Umbilical cord (tissue), 2 donors: Measurements from ENCODE around the gene PLCB1. TPM values are rescaled to one million over a fixed set of nuclear protein-coding genes. Genes with fewer than 3 reads are reported as not detected.
"Not testable (repeated sequence)": the region's sequence is repeated elsewhere in the genome, so short reads cannot be mapped to it uniquely, and the experiment has no call there.

Experiments
- DNase-seq: peaks from one replicate; pipeline ENCODE4 v3.0.0-alpha.2; 2015; ENCODE audit warnings: low spot score
- total RNA-seq: library from RNA; depleted of rRNA; stranded (reverse); fragments of >200 nt; gene quantifications from one replicate; pipeline ENCODE4 v1.2.3, GENCODE V29; 2014; ENCODE audit warnings: low replicate concordance; ENCODE audit not compliant: insufficient read depth

The PLCB1 gene
- total RNA-seq, 1 donor from 2014 or later: 49.1 TPM

GRCh38 chr20:8156235-8157079 is 24.4 kb downstream of the PLCB1 start:
- no peak for DNase-seq

- not testable (repeated sequence) for DNase-seq
Measured at GRCh38 chr20:8159217-8159616, 27.2 kb downstream of the PLCB1 start.

GRCh38 chr20:8161264-8162071 is 29.4 kb downstream of the PLCB1 start:
- DNase-seq: peak; percentile 10

- no peak for DNase-seq
Measured at GRCh38 chr20:8162610-8163009, 30.5 kb downstream of the PLCB1 start.

- DNase-seq: no peak
Measured at GRCh38 chr20:8163543-8163942, 31.5 kb downstream of the PLCB1 start.

GRCh38 chr20:8166730-8167129 is 34.7 kb downstream of the PLCB1 start:
- no peak for DNase-seq

- DNase-seq: no peak
Measured at GRCh38 chr20:8168785-8169288, 36.8 kb downstream of the PLCB1 start.

- DNase-seq: no peak
Measured at GRCh38 chr20:8170921-8171320, 38.9 kb downstream of the PLCB1 start.

GRCh38 chr20:8172191-8172590 is 40.1 kb downstream of the PLCB1 start:
- no peak for DNase-seq

- no peak for DNase-seq
Measured at GRCh38 chr20:8175741-8176675, 43.9 kb downstream of the PLCB1 start.

GRCh38 chr20:8183526-8183925 is 51.5 kb downstream of the PLCB1 start:
- no peak for DNase-seq

- DNase-seq: no peak
Measured at GRCh38 chr20:8187740-8188139, 55.7 kb downstream of the PLCB1 start.

- no peak for DNase-seq
Measured at GRCh38 chr20:8190043-8190880, 58.2 kb downstream of the PLCB1 start.

- DNase-seq: no peak
Measured at GRCh38 chr20:8194721-8195120, 62.7 kb downstream of the PLCB1 start.

- DNase-seq: no peak
Measured at GRCh38 chr20:8196096-8196495, 64.0 kb downstream of the PLCB1 start.

- no peak for DNase-seq
Measured at GRCh38 chr20:8200220-8200619, 68.2 kb downstream of the PLCB1 start.

- DNase-seq: no peak
Measured at GRCh38 chr20:8203366-8203765, 71.3 kb downstream of the PLCB1 start.

- no peak for DNase-seq
Measured at GRCh38 chr20:8205996-8206395, 73.9 kb downstream of the PLCB1 start.

- DNase-seq: no peak
Measured at GRCh38 chr20:8208226-8208625, 76.2 kb downstream of the PLCB1 start.

GRCh38 chr20:8209061-8209460 is 77.0 kb downstream of the PLCB1 start:
- DNase-seq: no peak

GRCh38 chr20:8210749-8211148 is 78.7 kb downstream of the PLCB1 start:
- no peak for DNase-seq
